Neural progenitor cell (in vitro differentiated cells): ENCODE results near the gene CDRT15. TPM values are rescaled to one million over a fixed set of nuclear protein-coding genes. Genes with fewer than 3 reads are reported as not detected.
A peak's percentile ranks its signal among the peaks of the same experiment; 100 is the strongest.

Experiments
- DNase-seq: peaks from one replicate; pipeline ENCODE4 v3.0.0-alpha.2; 2016; ENCODE audit warnings: low spot score
- H2AFZ ChIP-seq: fragments of 200-600 bp; sonication (generic); replicated peaks from 2 replicates; pipeline ENCODE4 v1.6.1; 2016; ENCODE audit warnings: antibody characterized with exemption
- H3F3A ChIP-seq: fragments of 200-600 bp; sonication (generic); 2 replicates; pipeline ENCODE4 v1.6.1; 2016; ENCODE audit warnings: antibody characterized with exemption, low read depth
- H3K27ac ChIP-seq: fragments of 200-600 bp; sonication (generic); 2 replicates; pipeline ENCODE4 v1.5.1; 2016; ENCODE audit warnings: mild to moderate bottlenecking
- H3K27me3 ChIP-seq: fragments of 200-600 bp; sonication (generic); 2 replicates; pipeline ENCODE4 v1.6.1; 2016; ENCODE audit warnings: mild to moderate bottlenecking, moderate library complexity
- H3K36me3 ChIP-seq: fragments of 200-600 bp; sonication (generic); 2 replicates; pipeline ENCODE4 v1.5.1; 2016
- H3K4me1 ChIP-seq: fragments of 200-600 bp; sonication (generic); 2 replicates; pipeline ENCODE4 v1.6.1; 2016; ENCODE audit warnings: mixed run types
- H3K4me2 ChIP-seq: fragments of 200-600 bp; sonication (generic); 2 replicates; pipeline ENCODE4 v1.6.1; 2016
- H3K4me3 ChIP-seq: fragments of 200-600 bp; sonication (generic); 2 replicates; pipeline ENCODE4 v1.5.1; 2016
- H3K79me2 ChIP-seq: fragments of 200-600 bp; sonication (generic); 2 replicates; pipeline ENCODE4 v1.6.1; 2016; ENCODE audit warnings: low read depth
- H3K9ac ChIP-seq: fragments of 200-600 bp; sonication (generic); 2 replicates; pipeline ENCODE4 v1.6.1; 2016
- H3K9me3 ChIP-seq: fragments of 200-600 bp; sonication (generic); 2 replicates; pipeline ENCODE4 v1.5.1; 2016; ENCODE audit warnings: low read depth
- H4K20me1 ChIP-seq: fragments of 200-600 bp; sonication (generic); 2 replicates; pipeline ENCODE4 v1.6.1; 2016; ENCODE audit warnings: low read depth
- H3K27ac Mint-ChIP-seq: 3 replicates; pipeline ENCODE4 v1.8.0; 2021; ENCODE audit warnings: mixed read lengths
- H3K27me3 Mint-ChIP-seq: 2 replicates; pipeline ENCODE4 v1.8.0; 2022; ENCODE audit warnings: low read depth, mild to moderate bottlenecking, inconsistent platforms, moderate library complexity, mixed read lengths; ENCODE audit not compliant: insufficient read depth
- H3K36me3 Mint-ChIP-seq: 3 replicates; pipeline ENCODE4 v1.8.0; 2021; ENCODE audit warnings: mixed read lengths
- H3K4me1 Mint-ChIP-seq: 3 replicates; pipeline ENCODE4 v1.8.0; 2021; ENCODE audit warnings: mixed read lengths
- H3K4me3 Mint-ChIP-seq: 3 replicates; pipeline ENCODE4 v1.8.0; 2021; ENCODE audit warnings: mild to moderate bottlenecking, moderate library complexity, mixed read lengths
- H3K9me3 Mint-ChIP-seq: 3 replicates; pipeline ENCODE4 v1.8.0; 2020; ENCODE audit warnings: mixed read lengths
- CTCF ChIP-seq: fragments of 200-600 bp; sonication (generic); IDR thresholded peaks from 2 replicates; pipeline ENCODE4 v1.5.1; 2017; ENCODE audit warnings: antibody characterized with exemption, mild to moderate bottlenecking
- EZH2 ChIP-seq: fragments of 200-600 bp; sonication (generic); IDR thresholded peaks from 2 replicates; pipeline ENCODE4 v1.6.1; 2017; ENCODE audit warnings: antibody characterized with exemption, mild to moderate bottlenecking, moderate library complexity
- EZH2phosphoT487 ChIP-seq: fragments of 200-600 bp; sonication (generic); IDR thresholded peaks from 2 replicates; pipeline ENCODE4 v1.6.1; 2017; ENCODE audit warnings: antibody characterized with exemption
- total RNA-seq: library from RNA; depleted of rRNA; stranded (reverse); fragments of >200 nt; gene quantifications from 2 replicates; pipeline ENCODE4 v1.2.3, GENCODE V29; 2015; ENCODE audit warnings: low replicate concordance

CDRT15 gene
- total RNA-seq, 1 donor from 2014 or later = not detected

DNA sequence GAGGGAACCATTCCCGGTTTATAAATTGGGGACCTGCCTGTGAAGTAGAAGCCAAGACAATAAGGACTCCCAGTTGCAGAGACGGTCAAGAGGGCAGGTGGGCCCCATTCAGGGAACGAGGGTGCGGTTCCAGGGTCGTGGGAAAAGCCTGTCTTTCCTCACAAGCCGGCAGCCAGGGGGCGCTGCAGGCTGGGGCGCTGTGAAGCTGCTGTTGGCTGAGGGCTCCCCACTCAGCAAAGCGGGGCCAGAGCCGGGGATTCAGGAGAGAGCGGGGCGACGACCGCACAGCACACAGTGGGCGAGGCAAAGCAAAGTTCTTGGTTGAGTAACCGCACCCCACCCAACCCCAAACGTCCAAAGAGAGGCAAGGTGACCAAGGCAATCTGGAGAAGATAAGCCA, 24.9 kb downstream of the CDRT15 start:
- H3K36me3 ChIP-seq = no peaks in the 10 kb centered on the region
- H3F3A ChIP-seq = no peaks in the 10 kb centered on the region
- H3K4me1 ChIP-seq = no peaks in the 10 kb centered on the region
- no peak overlapping the region for H3K4me2 ChIP-seq
- TF ChIP-seq CTCF = peak; percentile 25
- no peak for TF ChIP-seq EZH2phosphoT487
- no peak for TF ChIP-seq EZH2
- H3K27ac ChIP-seq = no peak overlapping the region
- peaks cover 17% of the 10 kb centered on the region for H3K9me3 Mint-ChIP-seq
- no peaks in the 10 kb centered on the region for H3K79me2 ChIP-seq
- no peak overlapping the region for H3K9ac ChIP-seq
- no peak overlapping the region for H2AFZ ChIP-seq
- H3K9me3 ChIP-seq = no peaks in the 10 kb centered on the region
- DNase-seq = no peak
- no peaks in the 10 kb centered on the region for H3K27me3 ChIP-seq
- H4K20me1 ChIP-seq = no peaks in the 10 kb centered on the region
- peaks cover 38% of the 10 kb centered on the region for H3K36me3 Mint-ChIP-seq
- H3K4me1 Mint-ChIP-seq = no peaks in the 10 kb centered on the region
- peaks cover 7% of the 10 kb centered on the region for H3K27me3 Mint-ChIP-seq
- H3K4me3 Mint-ChIP-seq = peak overlapping the region; percentile 22
- no peak overlapping the region for H3K4me3 ChIP-seq
- no peak overlapping the region for H3K27ac Mint-ChIP-seq

- Mint-ChIP-seq H3K36me3 (peaks cover 38% of the 10 kb centered on the region), H3K27ac (no peak overlapping the region), H3K4me3 (no peak overlapping the region), H3K9me3 (peaks cover 17% of the 10 kb centered on the region), H3K27me3 (peaks cover 7% of the 10 kb centered on the region), H3K4me1 (no peaks in the 10 kb centered on the region)
- H3K4me1 ChIP-seq = no peaks in the 10 kb centered on the region
- no peaks in the 10 kb centered on the region for H4K20me1 ChIP-seq
- no peak overlapping the region for H3K27ac ChIP-seq
- no peak overlapping the region for H2AFZ ChIP-seq
- DNase-seq = no peak
- no peaks in the 10 kb centered on the region for H3F3A ChIP-seq
- no peaks in the 10 kb centered on the region for H3K36me3 ChIP-seq
- no peaks in the 10 kb centered on the region for H3K79me2 ChIP-seq
- no peaks in the 10 kb centered on the region for H3K9me3 ChIP-seq
- H3K27me3 ChIP-seq = no peaks in the 10 kb centered on the region
- H3K4me2 ChIP-seq = no peak overlapping the region
- TF ChIP-seq EZH2 = no peak
- no peak for TF ChIP-seq EZH2phosphoT487
- no peak for TF ChIP-seq CTCF
- H3K9ac ChIP-seq = no peak overlapping the region
- no peak overlapping the region for H3K4me3 ChIP-seq
Measured at GRCh38 chr17:14211246-14211645, 25.4 kb downstream of the CDRT15 start.

- H3K4me3 Mint-ChIP-seq = no peak overlapping the region
- Histone ChIP-seq H3K79me2 (no peaks in the 10 kb centered on the region), H3K4me3 (no peak overlapping the region)
Measured at GRCh38 chr17:14209215-14209614, 27.4 kb downstream of the CDRT15 start.

More at GRCh38 chr17:14209215-14209614, 27.4 kb downstream of the CDRT15 start:
- no peak for DNase-seq
- H3K9ac ChIP-seq = no peak overlapping the region
- H3K9me3 ChIP-seq = no peaks in the 10 kb centered on the region
- H3K4me1 Mint-ChIP-seq = no peaks in the 10 kb centered on the region
- H3K27ac Mint-ChIP-seq = no peak overlapping the region
- H3K36me3 Mint-ChIP-seq = peaks cover 38% of the 10 kb centered on the region
- peaks cover 17% of the 10 kb centered on the region for H3K9me3 Mint-ChIP-seq
- no peaks in the 10 kb centered on the region for H3K4me1 ChIP-seq
- no peak overlapping the region for H3K27ac ChIP-seq
- no peak overlapping the region for H3K4me2 ChIP-seq
- peaks cover 7% of the 10 kb centered on the region for H3K27me3 Mint-ChIP-seq
- no peaks in the 10 kb centered on the region for H3F3A ChIP-seq
- no peaks in the 10 kb centered on the region for H3K27me3 ChIP-seq
- no peaks in the 10 kb centered on the region for H3K36me3 ChIP-seq
- no peak for TF ChIP-seq EZH2phosphoT487
- TF ChIP-seq EZH2 = no peak
- TF ChIP-seq CTCF = no peak
- no peaks in the 10 kb centered on the region for H4K20me1 ChIP-seq
- no peak overlapping the region for H2AFZ ChIP-seq
